HG03045 (cell line): ENCODE measurements around the gene NR2E3.

ENCODE experiments used
- ATAC-seq: cut with Tn5 transposase; IDR thresholded peaks from one replicate; pipeline ENCODE4 v1.9.1; 2021; ENCODE audit warnings: mild to moderate bottlenecking, moderate library complexity; ENCODE audit not compliant: unreplicated experiment

The NR2E3 gene

GRCh38 chr15:71810256-71811035 lies at the start of gene NR2E3:
TSS of gene NR2E3 (plus strand) at chr15:71810554. CDS start at chr15:71810744, 190 bp downstream.
- no peak for ATAC-seq

- no peak for ATAC-seq
These were observed 49.5 kb upstream of the NR2E3 start for GRCh38 chr15:71760852-71761251.

- ATAC-seq = no peak
These were observed 48.7 kb upstream of the NR2E3 start for GRCh38 chr15:71761649-71762048.

- ATAC-seq = no peak
These were observed 42.2 kb upstream of the NR2E3 start for GRCh38 chr15:71768184-71768583.

- ATAC-seq = no peak
These were observed 37.0 kb upstream of the NR2E3 start for GRCh38 chr15:71773206-71773859.

GRCh38 chr15:71775856-71776255 lies 34.5 kb upstream of the NR2E3 start:
- ATAC-seq = no peak

GRCh38 chr15:71776304-71776703 lies 34.0 kb upstream of the NR2E3 start:
- ATAC-seq = no peak

- no peak for ATAC-seq
These were observed 33.0 kb upstream of the NR2E3 start for GRCh38 chr15:71777216-71777943.

GRCh38 chr15:71779073-71779797 lies 31.1 kb upstream of the NR2E3 start:
- no peak for ATAC-seq

GRCh38 chr15:71780115-71780976 lies 30.0 kb upstream of the NR2E3 start:
- ATAC-seq = no peak

GRCh38 chr15:71781179-71781964 lies 29.0 kb upstream of the NR2E3 start:
- no peak for ATAC-seq

GRCh38 chr15:71781965-71782265 lies 28.4 kb upstream of the NR2E3 start:
- ATAC-seq = no peak

GRCh38 chr15:71782422-71783165 lies 27.8 kb upstream of the NR2E3 start:
- no peak for ATAC-seq

GRCh38 chr15:71784719-71785118 lies 25.6 kb upstream of the NR2E3 start:
- no peak for ATAC-seq

GRCh38 chr15:71785996-71786395 lies 24.4 kb upstream of the NR2E3 start:
- ATAC-seq = no peak

GRCh38 chr15:71786673-71787072 lies 23.7 kb upstream of the NR2E3 start:
- ATAC-seq = no peak

- no peak for ATAC-seq
These were observed 21.4 kb upstream of the NR2E3 start for GRCh38 chr15:71788646-71789579.

- ATAC-seq = no peak
These were observed 20.7 kb upstream of the NR2E3 start for GRCh38 chr15:71789616-71790015.
